CD4-positive, alpha-beta T cell (primary cell): ENCODE results near the gene MBOAT1. TPM values are rescaled to one million over a fixed set of nuclear protein-coding genes. Genes with fewer than 3 reads are reported as not detected.

ENCODE experiments used
- ATAC-seq: fragments of 200-7000 bp; cut with Tn5 transposase; one replicate; pipeline ENCODE4 v1.10.0; 2022; ENCODE audit warnings: mild to moderate bottlenecking; ENCODE audit not compliant: poor library complexity
- CTCF ChIA-PET: fragments of 350-600 bp; sonication (Branson Sonifier 250); formaldehyde crosslinking; loops from one replicate; lab custom pipeline; 2021; ENCODE audit warnings: antibody characterized with exemption, inconsistent platforms; lab: Charles Lee
- POLR2A ChIA-PET: fragments of 350-600 bp; sonication (Branson Sonifier 250); formaldehyde crosslinking; loops from one replicate; lab custom pipeline; 2021; ENCODE audit warnings: antibody characterized with exemption, inconsistent platforms; lab: Charles Lee
- DNase-seq, 14 experiments: peaks; one replicate each; pipeline ENCODE4 v3.0.0-alpha.2; 2013 to 2020; ENCODE audit warnings: mixed read lengths in 2 of 14
- H3K27ac ChIP-seq, 2 donors: one replicate each; pipeline versions ENCODE4 v1.5.1 to v1.7.0; 2013; ENCODE audit warnings: low read length in 2 of 2, low read depth in 1 of 2, mild to moderate bottlenecking in 1 of 2
- H3K27me3 ChIP-seq, 2 experiments: 1 replicate in 1 of 2; 2 replicates in 1 of 2; pipeline versions ENCODE4 v1.6.1 to v1.7.0; 2013; ENCODE audit warnings: low read length in 2 of 2, control low read depth in 1 of 2, mild to moderate bottlenecking in 1 of 2, moderate library complexity in 1 of 2; ENCODE audit not compliant: insufficient read depth in 2 of 2, control insufficient read depth in 1 of 2
- H3K36me3 ChIP-seq: one replicate; pipeline ENCODE4 v1.6.1; 2013; ENCODE audit warnings: low read length, control low read depth; ENCODE audit not compliant: insufficient read depth
- H3K4me1 ChIP-seq: one replicate; pipeline ENCODE4 v1.6.1; 2013; ENCODE audit warnings: low read length, control low read depth; ENCODE audit not compliant: insufficient read depth
- H3K4me3 ChIP-seq: one replicate; pipeline ENCODE4 v1.5.1; 2013; ENCODE audit warnings: mild to moderate bottlenecking, low read length, moderate library complexity
- H3K9me3 ChIP-seq, 2 experiments: 1 replicate in 1 of 2; 2 replicates in 1 of 2; pipeline versions ENCODE4 v1.6.1 to v1.7.0; 2013; ENCODE audit warnings: low read length in 2 of 2, mild to moderate bottlenecking in 2 of 2, control low read depth in 1 of 2, moderate library complexity in 1 of 2; ENCODE audit not compliant: control insufficient read depth in 1 of 2, insufficient read depth in 1 of 2
- H3K27ac Mint-ChIP-seq: one replicate; pipeline ENCODE4 v1.8.0; 2020; ENCODE audit warnings: mixed read lengths
- H3K27me3 Mint-ChIP-seq: one replicate; pipeline ENCODE4 v1.8.0; 2021; ENCODE audit warnings: mixed read lengths
- H3K36me3 Mint-ChIP-seq: one replicate; pipeline ENCODE4 v1.8.0; 2021; ENCODE audit warnings: low read depth, mixed read lengths
- H3K4me1 Mint-ChIP-seq: one replicate; pipeline ENCODE4 v1.8.0; 2021; ENCODE audit warnings: low read depth, mixed read lengths
- H3K4me3 Mint-ChIP-seq: one replicate; pipeline ENCODE4 v1.8.0; 2020; ENCODE audit warnings: mild to moderate bottlenecking, mixed read lengths
- H3K9me3 Mint-ChIP-seq: one replicate; pipeline ENCODE4 v1.8.0; 2020; ENCODE audit warnings: mixed read lengths
- intact Hi-C, 2 experiments: fragments of 100-400 bp; cut with DNase I in 1 of 2; cut with micrococcal nuclease in 1 of 2; formaldehyde crosslinking; loops; one replicate each; pipeline versions ENCODE4 v1.15.1 to v1.9.0; 2023 to 2025; cut with DNase I, micrococcal nuclease
- total RNA-seq, 174 experiments: library from RNA in 2 of 174; stranded (reverse) in 2 of 174; gene quantifications; one replicate each; pipeline ENCODE4 v1.2.3 and lab custom pipeline; 2021 to 2026
- TF ChIP-seq, protein P1 (sequence below): fragments of 200-600 bp; IDR thresholded peaks from one replicate; pipeline ENCODE4 v1.8.0; 2022; ENCODE audit warnings: antibody characterized with exemption, mild to moderate bottlenecking

The MBOAT1 gene
- total RNA-seq, 2 experiments from 2014 or later = 17.2 to 18.5 TPM

DNA sequence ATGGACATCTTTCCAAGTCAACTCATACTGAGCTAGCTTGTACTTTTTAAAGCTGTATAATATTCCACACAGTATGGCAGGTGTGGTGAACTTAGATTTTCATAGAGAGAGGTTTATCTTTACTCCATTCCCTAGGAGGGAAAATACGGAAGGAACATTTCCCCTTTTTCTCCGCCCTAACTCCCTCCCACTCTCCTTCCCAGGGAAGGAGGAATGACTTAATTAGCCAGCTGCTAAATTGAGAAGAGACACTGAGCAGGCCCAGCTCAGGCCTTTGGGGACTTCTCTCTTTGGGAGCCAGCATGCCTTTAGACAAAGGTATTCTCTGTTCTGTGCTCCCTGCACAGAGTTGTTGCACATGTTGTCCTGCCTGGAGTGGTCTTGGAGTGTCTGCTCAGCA lies 46.1 kb downstream of the MBOAT1 start:
- H3K9me3 ChIP-seq = no peaks in the 10 kb centered on the region
- DNase-seq (no peak), ATAC-seq (no peak)
- CTCF ChIA-PET = interaction anchor here (0.9 kb wide), 1 partner anchor 10 kb away, joined by 3 read pairs; no protein-coding TSS in a partner anchor
- Mint-ChIP-seq H3K4me3 (no peak overlapping the region), H3K9me3 (peaks cover 2% of the 10 kb centered on the region), H3K4me1 (peaks cover 17% of the 10 kb centered on the region), H3K27ac (no peak overlapping the region), H3K36me3 (peaks cover 13% of the 10 kb centered on the region), H3K27me3 (no peaks in the 10 kb centered on the region)
- no peaks in the 10 kb centered on the region for H3K4me1 ChIP-seq
- POLR2A ChIA-PET = no interaction called here
- H3K36me3 ChIP-seq = peaks cover 3% of the 10 kb centered on the region
- H3K27me3 ChIP-seq = no peaks in the 10 kb centered on the region
- H3K4me3 ChIP-seq = no peak overlapping the region
- H3K27ac ChIP-seq = no peak overlapping the region
- intact Hi-C loops = no loop called here
- TF ChIP-seq, protein P1, sequence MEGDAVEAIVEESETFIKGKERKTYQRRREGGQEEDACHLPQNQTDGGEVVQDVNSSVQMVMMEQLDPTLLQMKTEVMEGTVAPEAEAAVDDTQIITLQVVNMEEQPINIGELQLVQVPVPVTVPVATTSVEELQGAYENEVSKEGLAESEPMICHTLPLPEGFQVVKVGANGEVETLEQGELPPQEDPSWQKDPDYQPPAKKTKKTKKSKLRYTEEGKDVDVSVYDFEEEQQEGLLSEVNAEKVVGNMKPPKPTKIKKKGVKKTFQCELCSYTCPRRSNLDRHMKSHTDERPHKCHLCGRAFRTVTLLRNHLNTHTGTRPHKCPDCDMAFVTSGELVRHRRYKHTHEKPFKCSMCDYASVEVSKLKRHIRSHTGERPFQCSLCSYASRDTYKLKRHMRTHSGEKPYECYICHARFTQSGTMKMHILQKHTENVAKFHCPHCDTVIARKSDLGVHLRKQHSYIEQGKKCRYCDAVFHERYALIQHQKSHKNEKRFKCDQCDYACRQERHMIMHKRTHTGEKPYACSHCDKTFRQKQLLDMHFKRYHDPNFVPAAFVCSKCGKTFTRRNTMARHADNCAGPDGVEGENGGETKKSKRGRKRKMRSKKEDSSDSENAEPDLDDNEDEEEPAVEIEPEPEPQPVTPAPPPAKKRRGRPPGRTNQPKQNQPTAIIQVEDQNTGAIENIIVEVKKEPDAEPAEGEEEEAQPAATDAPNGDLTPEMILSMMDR = no peak

GRCh38 chr6:20162515-20162914 lies 49.8 kb downstream of the MBOAT1 start:
- Mint-ChIP-seq H3K27me3 (no peaks in the 10 kb centered on the region), H3K27ac (no peak overlapping the region), H3K4me3 (no peak overlapping the region), H3K36me3 (peaks cover 13% of the 10 kb centered on the region), H3K9me3 (peaks cover 2% of the 10 kb centered on the region), H3K4me1 (peaks cover 10% of the 10 kb centered on the region)
- no peak overlapping the region for H3K4me3 ChIP-seq
- peaks cover 3% of the 10 kb centered on the region for H3K36me3 ChIP-seq
- TF ChIP-seq, protein P1 = no peak
- no peaks in the 10 kb centered on the region for H3K4me1 ChIP-seq
- H3K27me3 ChIP-seq = no peaks in the 10 kb centered on the region
- ATAC-seq (no peak), DNase-seq (no peak)
- no peaks in the 10 kb centered on the region for H3K9me3 ChIP-seq
- no peak overlapping the region for H3K27ac ChIP-seq
- intact Hi-C loops = no loop called here
- POLR2A ChIA-PET = no interaction called here
- CTCF ChIA-PET = no interaction called here

- no peak overlapping the region for H3K27ac ChIP-seq
Measured at GRCh38 chr6:20160541-20161283, 51.6 kb downstream of the MBOAT1 start.

More at GRCh38 chr6:20160541-20161283, 51.6 kb downstream of the MBOAT1 start:
- DNase-seq (no peak), ATAC-seq (no peak)
- no peaks in the 10 kb centered on the region for H3K4me1 ChIP-seq
- CTCF ChIA-PET = no interaction called here
- H3K27me3 ChIP-seq = no peaks in the 10 kb centered on the region
- POLR2A ChIA-PET = no interaction called here
- no peaks in the 10 kb centered on the region for H3K9me3 ChIP-seq
- no peaks in the 10 kb centered on the region for H3K36me3 ChIP-seq
- Mint-ChIP-seq H3K36me3 (no peaks in the 10 kb centered on the region), H3K4me3 (no peak overlapping the region), H3K9me3 (no peaks in the 10 kb centered on the region), H3K27ac (no peak overlapping the region), H3K27me3 (no peaks in the 10 kb centered on the region), H3K4me1 (peaks cover 13% of the 10 kb centered on the region)
- TF ChIP-seq, protein P1 = no peak
- intact Hi-C loops = no loop called here
- H3K4me3 ChIP-seq = no peak overlapping the region
